Measurements from ENCODE around the gene C20orf96. TPM values are rescaled to one million over a fixed set of nuclear protein-coding genes. Genes with fewer than 3 reads are reported as not detected.

C20orf96 gene
- total and polyA plus RNA-seq, 4 donors, result 0.70 to 2.6 (median 1.7) TPM

DNA sequence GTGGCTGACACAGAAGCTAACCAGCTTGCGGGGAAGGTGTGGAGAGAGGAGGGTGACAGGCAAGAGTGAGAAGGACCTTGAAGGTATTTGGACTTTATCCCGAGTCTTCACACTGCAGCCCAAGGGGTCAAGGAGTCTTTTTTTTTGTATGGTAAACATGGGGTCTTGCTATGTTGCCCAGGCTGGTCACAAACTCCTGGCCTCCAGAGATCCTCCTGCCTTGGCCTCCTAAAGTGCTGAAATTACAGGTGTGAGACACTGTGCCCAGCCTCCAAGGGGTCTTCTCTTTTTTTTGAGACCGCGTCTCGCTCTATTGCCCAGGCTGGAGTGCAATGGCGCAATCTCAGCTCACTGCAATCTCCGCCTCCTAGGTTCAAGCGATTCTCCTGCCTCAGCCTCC, 44.0 kb upstream of the C20orf96 start:
- H3K36me3 ChIP-seq (ENCODE audit: control insufficient read depth in 4 of 4, insufficient read depth in 3 of 4, low read depth in 1 of 4, low read length in 3 of 4), result no peaks in the 10 kb centered on the region
- no peaks in the 10 kb centered on the region for H3K4me1 ChIP-seq (ENCODE audit: control insufficient read depth in 4 of 4, insufficient read depth in 4 of 4, low read length in 3 of 4)
- H3K27ac ChIP-seq (ENCODE audit: low read depth in 1 of 2, low read length in 2 of 2), result no peak overlapping the region
- no peak for DNase-seq (ENCODE audit: low spot score)
- TF ChIP-seq FOXA1 (IDR thresholded peaks at IDR 0.05) (no peak), ZBTB33 (IDR thresholded peaks at IDR 0.05) (no peak), NR2F2 (IDR thresholded peaks at IDR 0.05) (no peak), JUND (IDR thresholded peaks at IDR 0.05) (no peak), HNF4A (conservative IDR thresholded peaks at IDR 0.05) (no peak), SP1 (IDR thresholded peaks at IDR 0.05) (no peak), YY1 (IDR thresholded peaks at IDR 0.05) (no peak), RAD21 (IDR thresholded peaks at IDR 0.05) (no peak)
- TF ChIP-seq, protein P1, sequence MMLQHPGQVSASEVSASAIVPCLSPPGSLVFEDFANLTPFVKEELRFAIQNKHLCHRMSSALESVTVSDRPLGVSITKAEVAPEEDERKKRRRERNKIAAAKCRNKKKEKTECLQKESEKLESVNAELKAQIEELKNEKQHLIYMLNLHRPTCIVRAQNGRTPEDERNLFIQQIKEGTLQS (IDR thresholded peaks at IDR 0.05), result no peak
- TF ChIP-seq, protein P2, sequence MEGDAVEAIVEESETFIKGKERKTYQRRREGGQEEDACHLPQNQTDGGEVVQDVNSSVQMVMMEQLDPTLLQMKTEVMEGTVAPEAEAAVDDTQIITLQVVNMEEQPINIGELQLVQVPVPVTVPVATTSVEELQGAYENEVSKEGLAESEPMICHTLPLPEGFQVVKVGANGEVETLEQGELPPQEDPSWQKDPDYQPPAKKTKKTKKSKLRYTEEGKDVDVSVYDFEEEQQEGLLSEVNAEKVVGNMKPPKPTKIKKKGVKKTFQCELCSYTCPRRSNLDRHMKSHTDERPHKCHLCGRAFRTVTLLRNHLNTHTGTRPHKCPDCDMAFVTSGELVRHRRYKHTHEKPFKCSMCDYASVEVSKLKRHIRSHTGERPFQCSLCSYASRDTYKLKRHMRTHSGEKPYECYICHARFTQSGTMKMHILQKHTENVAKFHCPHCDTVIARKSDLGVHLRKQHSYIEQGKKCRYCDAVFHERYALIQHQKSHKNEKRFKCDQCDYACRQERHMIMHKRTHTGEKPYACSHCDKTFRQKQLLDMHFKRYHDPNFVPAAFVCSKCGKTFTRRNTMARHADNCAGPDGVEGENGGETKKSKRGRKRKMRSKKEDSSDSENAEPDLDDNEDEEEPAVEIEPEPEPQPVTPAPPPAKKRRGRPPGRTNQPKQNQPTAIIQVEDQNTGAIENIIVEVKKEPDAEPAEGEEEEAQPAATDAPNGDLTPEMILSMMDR (IDR thresholded peaks at IDR 0.05; ENCODE audit: low read depth, low read length, missing input control), result no peak
- TF ChIP-seq, protein P3, sequence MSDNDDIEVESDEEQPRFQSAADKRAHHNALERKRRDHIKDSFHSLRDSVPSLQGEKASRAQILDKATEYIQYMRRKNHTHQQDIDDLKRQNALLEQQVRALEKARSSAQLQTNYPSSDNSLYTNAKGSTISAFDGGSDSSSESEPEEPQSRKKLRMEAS (IDR thresholded peaks at IDR 0.05), result no peak
- WGBS, result 97% methylated on average over 8 of the region's 8 CpGs
- no peaks in the 10 kb centered on the region for H3K27me3 ChIP-seq (ENCODE audit: control insufficient read depth in 4 of 4, insufficient read depth in 4 of 4, low read length in 3 of 4)
- H3K9me3 ChIP-seq (ENCODE audit: control insufficient read depth in 4 of 4, low read length in 3 of 4), result no peaks in the 10 kb centered on the region
- H3K4me3 ChIP-seq (ENCODE audit: low read depth in 1 of 3, low read length in 3 of 3), result no peak overlapping the region
- H3K9ac ChIP-seq (ENCODE audit: low read depth in 1 of 2, low read length in 2 of 2), result no peak overlapping the region

DNA sequence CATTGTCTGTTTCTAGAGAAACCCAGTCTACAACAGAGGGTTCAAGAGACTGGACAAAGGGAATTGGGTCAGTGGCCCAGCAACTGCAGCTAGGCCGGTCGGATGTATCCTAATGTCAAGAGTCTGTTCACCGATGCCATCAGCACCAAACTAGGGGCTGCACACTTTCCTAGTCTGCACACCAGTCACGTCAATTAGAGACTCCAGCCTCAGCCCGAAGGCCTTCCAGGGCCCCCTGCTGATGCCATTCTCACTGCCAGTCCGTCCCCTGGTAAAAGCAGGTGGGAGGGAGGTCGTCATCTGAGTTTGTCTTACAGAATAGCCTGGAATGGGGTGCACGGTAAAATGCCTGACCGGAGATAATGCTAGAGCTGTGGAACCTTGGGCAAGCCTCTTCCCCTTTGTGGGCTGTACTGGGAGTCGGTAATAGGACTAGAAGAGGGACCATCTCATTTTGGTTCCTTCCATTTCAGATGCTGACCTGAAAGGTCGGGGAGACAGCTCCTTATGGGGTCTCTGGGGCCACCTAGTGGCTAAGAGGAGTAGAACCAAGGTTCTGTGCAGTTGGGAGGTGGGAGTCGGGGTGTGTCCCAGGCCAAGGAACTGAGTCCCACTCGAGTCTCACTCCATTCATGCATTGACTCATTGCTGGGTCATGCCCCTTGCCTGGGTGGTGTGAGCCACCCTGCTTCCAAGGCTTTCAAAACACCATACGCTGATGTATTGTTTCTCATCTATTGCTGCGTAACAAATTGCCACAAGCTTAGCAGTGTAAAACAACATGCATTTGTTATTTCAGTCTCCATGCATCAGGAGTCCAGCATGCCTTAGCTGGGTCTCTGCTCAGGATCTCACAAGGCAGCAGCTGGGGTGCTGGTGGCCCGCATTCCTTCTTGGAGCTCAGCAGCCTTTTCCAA, 39.9 kb upstream of the C20orf96 start:
- no peak for TF ChIP-seq EGR1 (IDR thresholded peaks at IDR 0.05; ENCODE audit: low read depth in 2 of 2)
- TF ChIP-seq TAF1 (conservative IDR thresholded peaks at IDR 0.05), result no peak
- TF ChIP-seq REST (IDR thresholded peaks at IDR 0.05), result no peak
- TF ChIP-seq, protein P2 (IDR thresholded peaks at IDR 0.05; ENCODE audit: low read depth, low read length, missing input control), result peak; percentile 71
- TF ChIP-seq, protein P3 (IDR thresholded peaks at IDR 0.05), result no peak
- peak; percentile 86 to 89 for TF ChIP-seq RAD21 (IDR thresholded peaks at IDR 0.05)
- TF ChIP-seq HNF4A (conservative IDR thresholded peaks at IDR 0.05), result no peak
- TF ChIP-seq NR2F2 (IDR thresholded peaks at IDR 0.05), result peak; percentile 88
- TF ChIP-seq HNF4G (IDR thresholded peaks at IDR 0.05), result no peak
- no peak for TF ChIP-seq JUND (IDR thresholded peaks at IDR 0.05)
- TF ChIP-seq GABPA (IDR thresholded peaks at IDR 0.05 in 1 of 2, conservative IDR thresholded peaks at IDR 0.05 in 1 of 2), result no peak
- WGBS, result 69% methylated on average over 16 of the region's 16 CpGs
- Histone ChIP-seq H3K4me3 (ENCODE audit: low read depth in 1 of 3, low read length in 3 of 3) (no peak overlapping the region), H3K9me3 (ENCODE audit: control insufficient read depth in 4 of 4, low read length in 3 of 4) (no peaks in the 10 kb centered on the region), H3K4me1 (ENCODE audit: control insufficient read depth in 4 of 4, insufficient read depth in 4 of 4, low read length in 3 of 4) (peaks cover 5 to 20% (median 8%) of the 10 kb centered on the region in 4 donors), H3K9ac (ENCODE audit: low read depth in 1 of 2, low read length in 2 of 2) (no peak overlapping the region), H3K27ac (ENCODE audit: low read depth in 1 of 2, low read length in 2 of 2) (no peak overlapping the region), H3K27me3 (ENCODE audit: control insufficient read depth in 4 of 4, insufficient read depth in 4 of 4, low read length in 3 of 4) (no peaks in the 10 kb centered on the region), H3K36me3 (ENCODE audit: control insufficient read depth in 4 of 4, insufficient read depth in 3 of 4, low read depth in 1 of 4, low read length in 3 of 4) (no peaks in the 10 kb centered on the region)
- peak; percentile 53 for DNase-seq (ENCODE audit: low spot score)
